DOHH2 (cell line): Measurements from ENCODE around the gene ARHGAP19.

Source experiments
- H3F3A ChIP-seq: fragments of 200-600 bp; sonication (generic), shearing (Covaris generic); 2 replicates; pipeline ENCODE4 v1.6.0; 2016; ENCODE audit warnings: antibody characterized with exemption, mild to moderate bottlenecking; ENCODE audit not compliant: control insufficient read depth, insufficient read depth
- H3K27ac ChIP-seq: fragments of 200-600 bp; sonication (generic); 2 replicates; pipeline ENCODE4 v1.5.1; 2014; ENCODE audit warnings: low read depth, mild to moderate bottlenecking, low read length, moderate library complexity
- H3K27me3 ChIP-seq: fragments of 200-600 bp; sonication (generic); 2 replicates; pipeline ENCODE4 v1.6.1; 2014; ENCODE audit warnings: mild to moderate bottlenecking, low read length, mixed read lengths; ENCODE audit not compliant: control insufficient read depth
- H3K36me3 ChIP-seq: fragments of 200-600 bp; sonication (generic); 2 replicates; pipeline ENCODE4 v1.6.1; 2014; ENCODE audit warnings: mild to moderate bottlenecking, low read length, moderate library complexity, mixed read lengths; ENCODE audit not compliant: control insufficient read depth
- H3K4me1 ChIP-seq: fragments of 200-600 bp; sonication (generic); 2 replicates; pipeline ENCODE4 v1.6.1; 2014; ENCODE audit warnings: mild to moderate bottlenecking, low read length, mixed read lengths; ENCODE audit not compliant: control insufficient read depth
- H3K4me2 ChIP-seq: fragments of 200-600 bp; sonication (generic); 2 replicates; pipeline ENCODE4 v1.6.0; 2014; ENCODE audit warnings: mild to moderate bottlenecking, low read length, moderate library complexity
- H3K4me3 ChIP-seq: fragments of 200-600 bp; sonication (generic); 2 replicates; pipeline ENCODE4 v1.5.1; 2014; ENCODE audit warnings: mild to moderate bottlenecking, low read length, mixed read lengths
- H3K79me2 ChIP-seq: fragments of 200-600 bp; sonication (generic); 2 replicates; pipeline ENCODE4 v1.6.1; 2014; ENCODE audit warnings: mild to moderate bottlenecking, low read length, mixed read lengths; ENCODE audit not compliant: control insufficient read depth
- H3K9me2 ChIP-seq: fragments of 200-600 bp; sonication (generic); replicated peaks from 2 replicates; pipeline ENCODE4 v1.6.1; 2014; ENCODE audit warnings: mild to moderate bottlenecking, low read length, mixed read lengths; ENCODE audit not compliant: control insufficient read depth
- H3K9me3 ChIP-seq: fragments of 200-600 bp; sonication (generic); 2 replicates; pipeline ENCODE4 v1.6.1; 2014; ENCODE audit warnings: antibody characterized with exemption, low read length, mixed read lengths; ENCODE audit not compliant: control insufficient read depth, insufficient read depth
- H4K20me1 ChIP-seq: fragments of 200-600 bp; sonication (generic); 2 replicates; pipeline ENCODE4 v1.6.0; 2014; ENCODE audit warnings: low read depth, mild to moderate bottlenecking, antibody characterized with exemption, low read length, moderate library complexity; ENCODE audit not compliant: control insufficient read depth, insufficient read depth
- EZH2phosphoT487 ChIP-seq: fragments of 200-600 bp; sonication (generic); IDR thresholded peaks from 2 replicates; pipeline ENCODE4 v1.6.1; 2017; ENCODE audit warnings: borderline replicate concordance, mild to moderate bottlenecking, antibody characterized with exemption, low read length, moderate library complexity, mixed read lengths
- TF ChIP-seq, protein P1 (sequence below): fragments of 200-600 bp; sonication (generic); IDR thresholded peaks from one replicate; pipeline ENCODE4 v1.5.1; 2014; ENCODE audit warnings: antibody characterized with exemption, mild to moderate bottlenecking, low read depth, low read length; ENCODE audit not compliant: poor library complexity, severe bottlenecking

ARHGAP19 gene

DNA sequence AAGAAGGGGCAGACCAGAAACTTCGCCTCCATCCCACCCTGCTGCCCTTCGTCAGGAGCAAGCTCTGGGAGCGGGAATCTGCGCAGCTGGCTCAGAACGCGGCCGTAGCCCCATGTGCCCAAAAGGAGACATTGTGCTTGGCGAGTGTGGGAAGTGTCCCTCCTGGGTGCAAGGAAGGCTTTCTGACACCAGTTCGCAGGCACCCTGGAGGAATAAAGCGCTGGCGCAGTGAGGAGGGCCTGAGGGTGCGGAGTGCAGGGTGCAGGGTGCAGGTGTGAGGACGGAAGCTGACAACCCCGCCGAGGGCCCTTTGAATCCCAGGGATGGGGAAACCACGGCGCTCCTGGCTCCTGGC, 107.5 kb downstream of the ARHGAP19 start:
- no peak overlapping the region for H3K4me3 ChIP-seq
- no peaks in the 10 kb centered on the region for H3F3A ChIP-seq
- peak overlapping the region; percentile 33; the same call in 1 of the 2 replicates for H3K4me2 ChIP-seq
- H3K36me3 ChIP-seq, result no peaks in the 10 kb centered on the region
- H3K9me2 ChIP-seq, result no peaks in the 10 kb centered on the region
- H4K20me1 ChIP-seq, result no peaks in the 10 kb centered on the region
- H3K27ac ChIP-seq, result no peak overlapping the region
- H3K79me2 ChIP-seq, result no peaks in the 10 kb centered on the region
- H3K27me3 ChIP-seq, result peaks cover 78% of the 10 kb centered on the region
- no peaks in the 10 kb centered on the region for H3K9me3 ChIP-seq
- TF ChIP-seq, protein P1, sequence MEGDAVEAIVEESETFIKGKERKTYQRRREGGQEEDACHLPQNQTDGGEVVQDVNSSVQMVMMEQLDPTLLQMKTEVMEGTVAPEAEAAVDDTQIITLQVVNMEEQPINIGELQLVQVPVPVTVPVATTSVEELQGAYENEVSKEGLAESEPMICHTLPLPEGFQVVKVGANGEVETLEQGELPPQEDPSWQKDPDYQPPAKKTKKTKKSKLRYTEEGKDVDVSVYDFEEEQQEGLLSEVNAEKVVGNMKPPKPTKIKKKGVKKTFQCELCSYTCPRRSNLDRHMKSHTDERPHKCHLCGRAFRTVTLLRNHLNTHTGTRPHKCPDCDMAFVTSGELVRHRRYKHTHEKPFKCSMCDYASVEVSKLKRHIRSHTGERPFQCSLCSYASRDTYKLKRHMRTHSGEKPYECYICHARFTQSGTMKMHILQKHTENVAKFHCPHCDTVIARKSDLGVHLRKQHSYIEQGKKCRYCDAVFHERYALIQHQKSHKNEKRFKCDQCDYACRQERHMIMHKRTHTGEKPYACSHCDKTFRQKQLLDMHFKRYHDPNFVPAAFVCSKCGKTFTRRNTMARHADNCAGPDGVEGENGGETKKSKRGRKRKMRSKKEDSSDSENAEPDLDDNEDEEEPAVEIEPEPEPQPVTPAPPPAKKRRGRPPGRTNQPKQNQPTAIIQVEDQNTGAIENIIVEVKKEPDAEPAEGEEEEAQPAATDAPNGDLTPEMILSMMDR, result no peak
- 0 out of 2 replicates have a peak, but pooled peaks have one; percentile 2 for TF ChIP-seq EZH2phosphoT487
- peaks cover 8% of the 10 kb centered on the region for H3K4me1 ChIP-seq

DNA sequence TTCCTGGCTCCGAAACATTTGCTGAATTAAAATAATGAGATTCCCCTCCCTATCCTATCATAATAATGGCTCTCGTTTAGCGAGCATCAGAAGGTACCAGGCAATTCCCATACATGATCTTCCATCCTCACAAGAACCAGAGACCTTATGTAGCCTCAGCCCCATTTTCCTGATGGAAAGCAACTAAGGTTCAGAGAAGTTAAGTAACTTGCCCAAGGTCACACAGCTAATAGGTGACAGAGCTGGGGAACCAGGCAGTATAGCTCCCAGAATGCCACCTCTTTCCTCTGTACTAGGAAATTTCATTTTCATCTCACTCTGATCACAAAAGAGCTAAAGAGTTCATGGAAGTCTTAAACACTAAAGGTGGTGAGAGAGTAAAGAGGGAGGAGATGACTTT, 109.1 kb downstream of the ARHGAP19 start:
- Histone ChIP-seq H3K79me2 (no peaks in the 10 kb centered on the region), H3F3A (no peaks in the 10 kb centered on the region), H3K4me1 (peaks cover 8% of the 10 kb centered on the region), H3K9me3 (no peaks in the 10 kb centered on the region), H3K9me2 (no peaks in the 10 kb centered on the region), H3K4me2 (no peak overlapping the region), H3K4me3 (no peak overlapping the region), H3K27me3 (peaks cover 76% of the 10 kb centered on the region), H4K20me1 (no peaks in the 10 kb centered on the region), H3K27ac (no peak overlapping the region), H3K36me3 (no peaks in the 10 kb centered on the region)
- TF ChIP-seq, protein P1, result no peak
- no peak for TF ChIP-seq EZH2phosphoT487

DNA sequence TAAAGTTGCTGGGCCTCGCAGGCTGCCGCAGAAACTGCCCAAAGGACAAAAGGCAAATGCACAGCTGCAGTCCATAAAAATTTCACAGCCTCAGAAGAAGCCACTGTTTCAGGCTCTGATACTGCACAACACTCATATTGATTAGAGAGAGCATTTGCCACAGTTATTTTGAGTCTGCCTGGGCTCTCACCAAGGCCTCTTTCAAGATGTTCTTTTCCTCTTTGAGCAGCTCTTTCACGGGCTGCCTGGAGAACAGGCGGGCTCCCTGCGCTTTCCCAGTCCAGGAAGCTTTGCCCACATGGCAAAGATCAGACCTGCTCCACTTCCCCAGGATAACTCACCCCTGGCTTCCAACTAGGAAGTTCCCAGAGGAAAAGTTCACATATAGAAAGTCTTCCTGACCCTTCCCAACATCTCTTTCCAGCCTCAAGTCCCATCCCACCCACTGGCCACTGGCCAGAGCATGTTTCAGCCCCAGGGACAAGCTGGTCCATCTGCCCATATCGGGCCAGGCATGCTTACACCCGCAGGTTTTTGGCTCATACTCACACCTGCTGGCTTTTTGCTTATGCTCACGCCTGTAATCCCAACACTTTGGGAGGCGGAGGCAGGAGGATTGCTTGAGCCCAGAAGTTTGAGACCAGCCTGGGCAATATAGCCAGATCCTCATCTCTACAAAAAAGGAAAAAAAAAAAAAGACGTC, 110.0 kb downstream of the ARHGAP19 start:
- Histone ChIP-seq H3K4me2 (no peak overlapping the region), H3K9me3 (no peaks in the 10 kb centered on the region), H3K9me2 (no peaks in the 10 kb centered on the region)

More for the DNA sequence above, 110.0 kb downstream of the ARHGAP19 start:
- Histone ChIP-seq H3K36me3 (no peaks in the 10 kb centered on the region), H3K79me2 (no peaks in the 10 kb centered on the region), H3K27ac (no peak overlapping the region), H3K4me3 (no peak overlapping the region), H3K27me3 (peaks cover 73% of the 10 kb centered on the region), H3K4me1 (peaks cover 8% of the 10 kb centered on the region), H3F3A (no peaks in the 10 kb centered on the region), H4K20me1 (no peaks in the 10 kb centered on the region)
- TF ChIP-seq EZH2phosphoT487, result no peak
- TF ChIP-seq, protein P1, result no peak
